Chondrocyte (in vitro differentiated cells): ENCODE measurements around the gene ADH7. TPM values are rescaled to one million over a fixed set of nuclear protein-coding genes. Genes with fewer than 3 reads are reported as not detected.
"Not testable (repeated sequence)": the region's sequence is repeated elsewhere in the genome, so short reads cannot be mapped to it uniquely, and the experiment has no call there.

ENCODE experiments used
- DNase-seq: peaks from one replicate; pipeline ENCODE4 v3.0.0; 2021; ENCODE audit warnings: mixed read lengths, low spot score
- H3K27ac Mint-ChIP-seq: one replicate; pipeline ENCODE4 v1.8.0; 2021; ENCODE audit warnings: mild to moderate bottlenecking, moderate library complexity, mixed read lengths; ENCODE audit not compliant: unreplicated experiment
- H3K27me3 Mint-ChIP-seq: 2 replicates; pipeline ENCODE4 v1.8.0; 2021; ENCODE audit warnings: low read depth, mixed read lengths
- H3K36me3 Mint-ChIP-seq: 2 replicates; pipeline ENCODE4 v1.8.0; 2021; ENCODE audit warnings: low read depth, mixed read lengths
- H3K4me1 Mint-ChIP-seq: 2 replicates; pipeline ENCODE4 v1.8.0; 2021; ENCODE audit warnings: low read depth, mild to moderate bottlenecking, mixed read lengths
- H3K4me3 Mint-ChIP-seq: one replicate; pipeline ENCODE4 v1.8.0; 2021; ENCODE audit warnings: mild to moderate bottlenecking, moderate library complexity, mixed read lengths; ENCODE audit not compliant: unreplicated experiment
- H3K9me3 Mint-ChIP-seq: 2 replicates; pipeline ENCODE4 v1.8.0; 2021; ENCODE audit warnings: low read depth, mixed read lengths
- CTCF ChIP-seq: fragments of 200-600 bp; sonication (generic); IDR thresholded peaks from 2 replicates; pipeline ENCODE4 v1.5.0; 2021; ENCODE audit warnings: antibody characterized with exemption, mild to moderate bottlenecking, moderate library complexity
- total RNA-seq: library from RNA; stranded (reverse); gene quantifications from 3 replicates; pipeline ENCODE4 v1.2.1, GENCODE V29; 2021

ADH7 gene
- total RNA-seq, 1 donor from 2014 or later, result not detected

GRCh38 chr4:99430106-99430505 is 5.0 kb downstream of the ADH7 start:
- no peak for DNase-seq
- peaks cover 12% of the 10 kb centered on the region for H3K27me3 Mint-ChIP-seq
- H3K9me3 Mint-ChIP-seq, result no peaks in the 10 kb centered on the region
- no peak overlapping the region for H3K4me3 Mint-ChIP-seq
- no peaks in the 10 kb centered on the region for H3K4me1 Mint-ChIP-seq
- no peak for TF ChIP-seq CTCF
- no peak overlapping the region for H3K27ac Mint-ChIP-seq
- H3K36me3 Mint-ChIP-seq, result no peaks in the 10 kb centered on the region

GRCh38 chr4:99417125-99417524 is 18.0 kb downstream of the ADH7 start:
- H3K9me3 Mint-ChIP-seq, result peaks cover 9% of the 10 kb centered on the region
- no peak for DNase-seq
- TF ChIP-seq CTCF, result no peak
- H3K36me3 Mint-ChIP-seq, result no peaks in the 10 kb centered on the region
- H3K27me3 Mint-ChIP-seq, result peaks cover 2% of the 10 kb centered on the region
- no peak overlapping the region for H3K4me3 Mint-ChIP-seq
- no peak overlapping the region for H3K27ac Mint-ChIP-seq
- H3K4me1 Mint-ChIP-seq, result no peaks in the 10 kb centered on the region

GRCh38 chr4:99415762-99416161 is 19.4 kb downstream of the ADH7 start:
- H3K36me3 Mint-ChIP-seq, DNase-seq, H3K9me3 Mint-ChIP-seq, H3K4me3 Mint-ChIP-seq, H3K27me3 Mint-ChIP-seq, H3K4me1 Mint-ChIP-seq, H3K27ac Mint-ChIP-seq: not testable (repeated sequence)
- peak; percentile 43 for TF ChIP-seq CTCF

- H3K27me3 Mint-ChIP-seq, H3K36me3 Mint-ChIP-seq, H3K27ac Mint-ChIP-seq, DNase-seq, H3K9me3 Mint-ChIP-seq, H3K4me3 Mint-ChIP-seq, H3K4me1 Mint-ChIP-seq: not testable (repeated sequence)
Measured at GRCh38 chr4:99414902-99415301, 20.2 kb downstream of the ADH7 start.

- Mint-ChIP-seq H3K36me3 (no peaks in the 10 kb centered on the region), H3K4me1 (no peaks in the 10 kb centered on the region), H3K27me3 (peaks cover 2% of the 10 kb centered on the region), H3K9me3 (no peaks in the 10 kb centered on the region), H3K4me3 (no peak overlapping the region), H3K27ac (no peak overlapping the region)
- DNase-seq, result no peak
- no peak for TF ChIP-seq CTCF
Measured at GRCh38 chr4:99414401-99414800, 20.7 kb downstream of the ADH7 start.

GRCh38 chr4:99413140-99413539 is 22.0 kb downstream of the ADH7 start:
- no peak for TF ChIP-seq CTCF
- H3K27ac Mint-ChIP-seq, result no peak overlapping the region
- no peak overlapping the region for H3K4me3 Mint-ChIP-seq
- H3K27me3 Mint-ChIP-seq, result no peaks in the 10 kb centered on the region
- H3K4me1 Mint-ChIP-seq, result no peaks in the 10 kb centered on the region
- H3K36me3 Mint-ChIP-seq, result no peaks in the 10 kb centered on the region
- no peaks in the 10 kb centered on the region for H3K9me3 Mint-ChIP-seq
- DNase-seq, result no peak
